Uterus (tissue), 4 donors: ENCODE data around the gene OPCML. TPM values are rescaled to one million over a fixed set of nuclear protein-coding genes. Genes with fewer than 3 reads are reported as not detected.

ENCODE experiments used
- DNase-seq, 2 donors: peaks; one replicate each; pipeline ENCODE4 v3.0.0-alpha.2; 2019 to 2020
- H3K27ac ChIP-seq, 2 donors: fragments of 200-600 bp; sonication (generic); 1 replicate in 1 of 2; 2 replicates in 1 of 2; pipeline ENCODE4 v1.5.1; 2016 to 2018
- H3K27me3 ChIP-seq, 2 donors: fragments of 200-600 bp; sonication (generic); one replicate each; pipeline ENCODE4 v1.5.1; 2018 to 2019; ENCODE audit warnings: control low read depth in 1 of 2
- H3K36me3 ChIP-seq, 2 donors: fragments of 200-600 bp; sonication (generic); one replicate each; pipeline ENCODE4 v1.5.1; 2019; ENCODE audit warnings: control low read depth in 1 of 2
- H3K4me1 ChIP-seq, 2 donors: fragments of 200-600 bp; sonication (generic); one replicate each; pipeline ENCODE4 v1.5.1; 2018 to 2019; ENCODE audit warnings: control low read depth in 1 of 2
- H3K4me3 ChIP-seq, 2 donors: fragments of 200-600 bp; sonication (generic); 1 replicate in 1 of 2; 2 replicates in 1 of 2; pipeline ENCODE4 v1.5.1; 2018 to 2019; ENCODE audit warnings: mild to moderate bottlenecking in 1 of 2
- H3K9me3 ChIP-seq, 2 donors: fragments of 200-600 bp; sonication (generic); one replicate each; pipeline ENCODE4 v1.5.1; 2019; ENCODE audit warnings: control low read depth in 1 of 2
- CTCF ChIP-seq, 4 experiments: fragments of 200-600 bp in 2 of 4; fragments of 450-650 bp in 2 of 4; sonication (generic) in 2 of 4; IDR thresholded peaks; one replicate each; pipeline ENCODE4 v1.5.1; 2016 to 2019; ENCODE audit warnings: antibody characterized with exemption in 4 of 4, mild to moderate bottlenecking in 2 of 4, moderate library complexity in 1 of 4
- POLR2A ChIP-seq, 2 donors: fragments of 450-650 bp; IDR thresholded peaks; one replicate each; pipeline ENCODE4 v1.6.1; 2016; ENCODE audit warnings: antibody characterized with exemption in 2 of 2, mild to moderate bottlenecking in 1 of 2, moderate library complexity in 1 of 2
- intact Hi-C: fragments of 100-400 bp; cut with DNase I; formaldehyde crosslinking; loops from one replicate; pipeline ENCODE4 v1.15.1; 2023; ENCODE audit warnings: low total_unique reads
- total RNA-seq, 4 donors: library from RNA; depleted of rRNA in 3 of 4; stranded (reverse); fragments of >200 nt in 3 of 4; gene quantifications; one replicate each; pipeline versions ENCODE4 v1.1.0 to v1.2.4, GENCODE V29; 2014 to 2023
- donor health status: DM: yes; HTN: yes; CAD: no.

OPCML gene
- total RNA-seq, 4 donors from 2014 or later, result under 0.01 to 3.9 (median 1.7) TPM

GRCh38 chr11:133549826-133550225 is 17.5 kb upstream of the OPCML start:
- DNase-seq, result no peak
- intact Hi-C loops, result no loop called here
- H3K36me3 ChIP-seq, result no peaks in the 10 kb centered on the region
- no peak for TF ChIP-seq POLR2A (IDR thresholded peaks at IDR 0.05)
- no peak for TF ChIP-seq CTCF (IDR thresholded peaks at IDR 0.05)
- no peaks in the 10 kb centered on the region for H3K27me3 ChIP-seq
- no peak overlapping the region for H3K4me3 ChIP-seq
- H3K9me3 ChIP-seq, result no peaks in the 10 kb centered on the region
- no peak overlapping the region for H3K27ac ChIP-seq
- H3K4me1 ChIP-seq, result no peaks in the 10 kb centered on the region

GRCh38 chr11:133548641-133549040 is 16.3 kb upstream of the OPCML start:
- TF ChIP-seq POLR2A (IDR thresholded peaks at IDR 0.05), result no peak
- no peak for TF ChIP-seq CTCF (IDR thresholded peaks at IDR 0.05)
- Histone ChIP-seq H3K27me3 (no peaks in the 10 kb centered on the region), H3K9me3 (no peaks in the 10 kb centered on the region), H3K4me1 (no peaks in the 10 kb centered on the region), H3K36me3 (no peaks in the 10 kb centered on the region), H3K4me3 (no peak overlapping the region), H3K27ac (no peak overlapping the region)
- no peak for DNase-seq
- intact Hi-C loops, result no loop called here

GRCh38 chr11:133547808-133548494 is 15.7 kb upstream of the OPCML start:
- H3K4me3 ChIP-seq, result no peak overlapping the region
- H3K27ac ChIP-seq, result no peak overlapping the region
- TF ChIP-seq CTCF (IDR thresholded peaks at IDR 0.05), result no peak
- TF ChIP-seq POLR2A (IDR thresholded peaks at IDR 0.05), result no peak
- no peaks in the 10 kb centered on the region for H3K9me3 ChIP-seq
- no peaks in the 10 kb centered on the region for H3K4me1 ChIP-seq
- no peaks in the 10 kb centered on the region for H3K36me3 ChIP-seq
- no peaks in the 10 kb centered on the region for H3K27me3 ChIP-seq
- no peak for DNase-seq
- intact Hi-C loops, result no loop called here

- Histone ChIP-seq H3K27me3 (no peaks in the 10 kb centered on the region), H3K9me3 (no peaks in the 10 kb centered on the region), H3K27ac (no peak overlapping the region), H3K4me1 (no peaks in the 10 kb centered on the region), H3K36me3 (no peaks in the 10 kb centered on the region), H3K4me3 (no peak overlapping the region)
- intact Hi-C loops, result no loop called here
- no peak for DNase-seq
- TF ChIP-seq POLR2A (IDR thresholded peaks at IDR 0.05) (no peak), CTCF (IDR thresholded peaks at IDR 0.05) (no peak)
Observed at GRCh38 chr11:133545199-133545803, 13.0 kb upstream of the OPCML start.

- Histone ChIP-seq H3K4me3 (no peak overlapping the region), H3K9me3 (no peaks in the 10 kb centered on the region), H3K27me3 (no peaks in the 10 kb centered on the region), H3K4me1 (no peaks in the 10 kb centered on the region), H3K36me3 (no peaks in the 10 kb centered on the region), H3K27ac (no peak overlapping the region)
- intact Hi-C loops, result no loop called here
- TF ChIP-seq CTCF (IDR thresholded peaks at IDR 0.05), result no peak
- TF ChIP-seq POLR2A (IDR thresholded peaks at IDR 0.05), result no peak
- DNase-seq, result no peak
Observed at GRCh38 chr11:133541720-133542095, 9.4 kb upstream of the OPCML start.
